ENCODE results near the gene MRPL19.
A peak's percentile ranks its signal among the peaks of the same experiment; 100 is the strongest.
"Not testable (repeated sequence)": the region's sequence is repeated elsewhere in the genome, so short reads cannot be mapped to it uniquely, and the experiment has no call there.

Gene MRPL19

GRCh38 chr2:75707901-75708300 lies 61.3 kb downstream of the MRPL19 start:
- Histone ChIP-seq H3K27ac (no peak overlapping the region), H2AFZ (ENCODE audit: low read depth) (no peak overlapping the region), H3K4me1 (ENCODE audit: low read depth, poor library complexity, severe bottlenecking) (peaks cover 43% of the 10 kb centered on the region), H4K20me1 (ENCODE audit: insufficient read depth) (no peaks in the 10 kb centered on the region), H3K79me2 (ENCODE audit: insufficient read depth, low read depth) (peaks cover 32% of the 10 kb centered on the region; the same call in 1 of the 2 replicates), H3K4me3 (IDR thresholded peaks at IDR 0.05; ENCODE audit: insufficient read depth, low read depth, low read length) (no peak overlapping the region), H3K36me3 (ENCODE audit: insufficient read depth) (no peaks in the 10 kb centered on the region; the same call in 1 of the 2 replicates), H3K4me2 (peak overlapping the region; percentile 93; the same call in 1 of the 2 replicates), H3K27me3 (ENCODE audit: insufficient read depth, low read depth) (no peaks in the 10 kb centered on the region), H3K9ac (no peak overlapping the region)
- TF ChIP-seq, protein P1, sequence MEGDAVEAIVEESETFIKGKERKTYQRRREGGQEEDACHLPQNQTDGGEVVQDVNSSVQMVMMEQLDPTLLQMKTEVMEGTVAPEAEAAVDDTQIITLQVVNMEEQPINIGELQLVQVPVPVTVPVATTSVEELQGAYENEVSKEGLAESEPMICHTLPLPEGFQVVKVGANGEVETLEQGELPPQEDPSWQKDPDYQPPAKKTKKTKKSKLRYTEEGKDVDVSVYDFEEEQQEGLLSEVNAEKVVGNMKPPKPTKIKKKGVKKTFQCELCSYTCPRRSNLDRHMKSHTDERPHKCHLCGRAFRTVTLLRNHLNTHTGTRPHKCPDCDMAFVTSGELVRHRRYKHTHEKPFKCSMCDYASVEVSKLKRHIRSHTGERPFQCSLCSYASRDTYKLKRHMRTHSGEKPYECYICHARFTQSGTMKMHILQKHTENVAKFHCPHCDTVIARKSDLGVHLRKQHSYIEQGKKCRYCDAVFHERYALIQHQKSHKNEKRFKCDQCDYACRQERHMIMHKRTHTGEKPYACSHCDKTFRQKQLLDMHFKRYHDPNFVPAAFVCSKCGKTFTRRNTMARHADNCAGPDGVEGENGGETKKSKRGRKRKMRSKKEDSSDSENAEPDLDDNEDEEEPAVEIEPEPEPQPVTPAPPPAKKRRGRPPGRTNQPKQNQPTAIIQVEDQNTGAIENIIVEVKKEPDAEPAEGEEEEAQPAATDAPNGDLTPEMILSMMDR (conservative IDR thresholded peaks at IDR 0.05; ENCODE audit: low read depth, low read length): no peak

- Histone ChIP-seq H3K27ac (peak overlapping the region; percentile 98), H3K4me3 (IDR thresholded peaks at IDR 0.05; ENCODE audit: insufficient read depth, low read depth, low read length) (no peak overlapping the region), H3K9ac (peak overlapping the region; percentile 98), H3K79me2 (ENCODE audit: insufficient read depth, low read depth) (peaks cover 32% of the 10 kb centered on the region; the same call in 1 of the 2 replicates), H4K20me1 (ENCODE audit: insufficient read depth) (no peaks in the 10 kb centered on the region), H3K27me3 (ENCODE audit: insufficient read depth, low read depth) (no peaks in the 10 kb centered on the region), H3K4me1 (ENCODE audit: low read depth, poor library complexity, severe bottlenecking) (peaks cover 43% of the 10 kb centered on the region), H3K36me3 (ENCODE audit: insufficient read depth) (no peaks in the 10 kb centered on the region; the same call in 1 of the 2 replicates), H3K4me2 (peak overlapping the region; percentile 93), H2AFZ (ENCODE audit: low read depth) (peak overlapping the region; percentile 93)
- TF ChIP-seq, protein P1 (conservative IDR thresholded peaks at IDR 0.05; ENCODE audit: low read depth, low read length): no peak
Measured at GRCh38 chr2:75709297-75709696, 62.7 kb downstream of the MRPL19 start.

GRCh38 chr2:75710220-75710576 lies 63.6 kb downstream of the MRPL19 start:
- Histone ChIP-seq H3K27ac (peak overlapping the region; percentile 98), H3K79me2 (ENCODE audit: insufficient read depth, low read depth) (peaks cover 32% of the 10 kb centered on the region; the same call in 1 of the 2 replicates), H3K4me2 (peak overlapping the region; percentile 93), H3K9ac (peak overlapping the region; percentile 98), H2AFZ (ENCODE audit: low read depth) (peak overlapping the region; percentile 93), H3K27me3 (ENCODE audit: insufficient read depth, low read depth) (no peaks in the 10 kb centered on the region), H3K4me1 (ENCODE audit: low read depth, poor library complexity, severe bottlenecking) (peaks cover 43% of the 10 kb centered on the region), H3K4me3 (IDR thresholded peaks at IDR 0.05; ENCODE audit: insufficient read depth, low read depth, low read length) (peak overlapping the region; percentile 74), H4K20me1 (ENCODE audit: insufficient read depth) (no peaks in the 10 kb centered on the region), H3K36me3 (ENCODE audit: insufficient read depth) (no peaks in the 10 kb centered on the region)
- TF ChIP-seq, protein P1 (conservative IDR thresholded peaks at IDR 0.05; ENCODE audit: low read depth, low read length): 0 out of 2 replicates have a peak, but pooled peaks have one; percentile 23

GRCh38 chr2:75710577-75711253 lies 64.1 kb downstream of the MRPL19 start, which contains the start of gene GCFC2:
TSS of gene GCFC2 (minus strand) at chr2:75710915. CDS start at chr2:75710855, 60 bp downstream.
- Histone ChIP-seq H3K36me3 (ENCODE audit: insufficient read depth) (no peaks in the 10 kb centered on the region), H4K20me1 (ENCODE audit: insufficient read depth) (no peaks in the 10 kb centered on the region), H3K9ac (peak within 1 kb of the TSS; percentile 98), H3K27me3 (ENCODE audit: insufficient read depth, low read depth) (no peaks in the 10 kb centered on the region), H3K4me3 (IDR thresholded peaks at IDR 0.05; ENCODE audit: insufficient read depth, low read depth, low read length) (peak within 1 kb of the TSS; percentile 74), H3K27ac (peak within 1 kb of the TSS; percentile 98), H3K4me1 (ENCODE audit: low read depth, poor library complexity, severe bottlenecking) (peaks cover 40% of the 10 kb centered on the region), H3K79me2 (ENCODE audit: insufficient read depth, low read depth) (peaks cover 32% of the 10 kb centered on the region; the same call in 1 of the 2 replicates), H3K4me2 (peak within 1 kb of the TSS; percentile 93), H2AFZ (ENCODE audit: low read depth) (peak within 1 kb of the TSS; percentile 93)
- TF ChIP-seq, protein P1 (conservative IDR thresholded peaks at IDR 0.05; ENCODE audit: low read depth, low read length): peak; percentile 4; the same call in 1 of the 2 replicates

DNA sequence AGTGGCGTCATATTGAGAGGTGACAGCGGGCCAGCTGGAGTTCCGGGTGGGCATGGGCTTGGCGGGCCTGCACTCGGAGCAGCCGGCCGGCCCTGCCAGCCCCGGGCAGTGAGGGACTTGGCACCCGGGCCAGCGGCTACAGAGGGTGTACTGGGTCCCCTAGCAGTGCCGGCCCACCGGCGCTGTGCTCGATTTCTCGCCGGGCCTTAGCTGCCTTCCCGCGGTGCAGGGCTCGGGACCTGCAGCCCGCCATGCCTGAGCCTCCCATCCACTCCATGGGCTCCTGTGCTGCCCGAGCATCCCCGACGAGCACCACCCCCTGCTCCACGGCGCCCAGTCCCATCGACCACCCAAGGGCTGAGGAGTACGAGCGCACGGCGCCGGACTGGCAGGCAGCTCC lies 65.0 kb downstream of the MRPL19 start:
- H3K4me3 ChIP-seq (IDR thresholded peaks at IDR 0.05; ENCODE audit: insufficient read depth, low read depth, low read length); H3K27me3 ChIP-seq (ENCODE audit: insufficient read depth, low read depth); H3K36me3 ChIP-seq (ENCODE audit: insufficient read depth); H4K20me1 ChIP-seq (ENCODE audit: insufficient read depth); H3K27ac ChIP-seq: not testable (repeated sequence)
- H3K4me1 ChIP-seq (ENCODE audit: low read depth, poor library complexity, severe bottlenecking): peaks cover 31% of the 10 kb centered on the region
- H2AFZ ChIP-seq (ENCODE audit: low read depth): peak overlapping the region; percentile 93; the same call in 1 of the 2 replicates
- peak overlapping the region; percentile 98; the same call in 1 of the 2 replicates for H3K9ac ChIP-seq
- H3K4me2 ChIP-seq: peak overlapping the region; percentile 93; the same call in 1 of the 2 replicates
- peaks cover 29% of the 10 kb centered on the region; the same call in 1 of the 2 replicates for H3K79me2 ChIP-seq (ENCODE audit: insufficient read depth, low read depth)
